Posterior vena cava (tissue), 2 donors: ENCODE measurements around the gene MBNL3. TPM values are rescaled to one million over a fixed set of nuclear protein-coding genes. Genes with fewer than 3 reads are reported as not detected.

ENCODE experiments used
- DNase-seq: peaks from one replicate; pipeline ENCODE4 v3.0.0-alpha.2; 2020; ENCODE audit warnings: low spot score
- intact Hi-C, 2 donors: fragments of 100-400 bp; cut with DNase I; formaldehyde crosslinking; loops; one replicate each; pipeline versions ENCODE4 v1.14.1 to v1.14.2; 2022 to 2023
- long read RNA-seq, 2 donors: library from polyadenylated mRNA; unstranded; transcript quantifications; one replicate each; pipeline ENCODE4 v2.0.0, GENCODE V29; 2020 to 2021
- total RNA-seq, 2 donors: library from RNA; stranded (reverse); fragmentation: NEBNext Ultra II Directional; extraction: Animal tissue kit (Norgen Biotek cat#: 25700); gene quantifications; one replicate each; pipeline ENCODE4 v1.2.1, GENCODE V29; 2021
- donor health status: DM: yes; HTN: yes; CAD: no.
- donor health status: DM: yes; HTN: yes; CAD: no.

The MBNL3 gene, protein sequence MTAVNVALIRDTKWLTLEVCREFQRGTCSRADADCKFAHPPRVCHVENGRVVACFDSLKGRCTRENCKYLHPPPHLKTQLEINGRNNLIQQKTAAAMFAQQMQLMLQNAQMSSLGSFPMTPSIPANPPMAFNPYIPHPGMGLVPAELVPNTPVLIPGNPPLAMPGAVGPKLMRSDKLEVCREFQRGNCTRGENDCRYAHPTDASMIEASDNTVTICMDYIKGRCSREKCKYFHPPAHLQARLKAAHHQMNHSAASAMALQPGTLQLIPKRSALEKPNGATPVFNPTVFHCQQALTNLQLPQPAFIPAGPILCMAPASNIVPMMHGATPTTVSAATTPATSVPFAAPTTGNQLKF
- 10 to 100 TPM in 1 of 2 donors, 1 to 10 TPM in 1; 9.4 to 15.9 TPM for total RNA-seq
- long read RNA-seq, donor 1, partial matches to known transcripts, result 0 of 4 reads
- long read RNA-seq, donor 1, other reads (novel, unspliced or antisense), result 4 of 4 reads
- long read RNA-seq, donor 2, partial matches to known transcripts, result 0 of 6 reads
- long read RNA-seq, donor 2, other reads (novel, unspliced or antisense), result 6 of 6 reads

DNA sequence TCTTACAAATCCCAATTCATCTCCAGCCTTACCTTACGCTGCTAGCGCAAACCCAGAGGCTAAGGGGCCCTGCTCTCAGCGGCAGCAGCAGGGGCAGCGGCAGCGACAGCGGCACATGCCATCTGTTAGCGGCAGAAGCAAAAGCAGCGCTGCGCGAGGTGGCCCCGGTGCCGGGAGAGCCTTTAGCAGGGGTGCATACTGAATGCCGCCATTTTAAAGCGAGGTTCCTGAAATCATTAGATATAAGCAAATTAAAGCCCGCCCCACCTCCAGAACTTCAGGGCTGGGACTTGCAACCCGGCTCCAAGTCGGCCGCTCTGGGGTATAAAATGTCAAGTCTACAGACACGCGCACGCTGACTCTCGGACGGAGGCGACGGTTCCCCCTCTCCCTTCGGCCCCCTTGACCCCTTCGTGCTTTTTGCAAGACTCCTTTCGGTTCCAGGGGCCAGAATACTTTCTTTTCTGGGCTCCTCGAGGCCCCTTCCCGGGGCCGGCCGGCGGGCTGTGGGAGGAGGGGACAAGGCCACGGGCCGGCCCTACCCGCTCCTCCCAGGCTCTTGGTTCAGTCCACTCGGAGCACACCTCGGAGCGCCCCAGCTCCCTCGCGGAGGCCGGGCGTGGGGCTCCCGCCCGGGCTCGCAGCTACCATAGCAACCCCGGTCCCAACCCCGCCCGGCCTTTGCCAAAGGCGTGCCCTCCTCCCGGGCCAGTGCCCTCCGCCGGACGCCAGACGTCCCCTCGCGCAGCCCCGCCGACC lies at the start of gene MBNL3:
MBNL3 (minus strand) TSS at position 220 of the 759 bp plus-strand sequence. CDS start 49,427 bp downstream, outside the sequence.
- intact Hi-C loops, result no loop called here
- DNase-seq, result peak; percentile 89

DNA sequence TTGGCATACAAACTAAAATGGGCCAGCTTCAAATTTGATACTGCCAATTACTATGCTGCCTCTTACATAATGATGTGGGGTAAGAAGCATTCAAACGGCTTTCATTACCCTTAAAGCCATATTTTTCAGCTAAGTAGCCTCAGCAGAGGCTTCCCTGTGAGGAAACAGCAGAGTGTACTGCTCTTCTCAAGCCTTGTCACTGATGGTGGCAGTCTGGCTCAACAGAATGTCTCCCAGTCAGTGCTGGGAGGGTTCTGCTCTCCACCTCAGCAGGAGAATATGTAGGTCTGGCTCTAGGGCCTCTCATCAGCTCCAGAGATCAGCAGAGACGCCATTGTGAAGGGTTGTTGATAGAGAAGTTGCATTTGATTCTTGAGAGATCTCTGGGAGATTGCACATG lies 44.6 kb upstream of the MBNL3 start:
- intact Hi-C loops, result no loop called here
- DNase-seq, result no peak

DNA sequence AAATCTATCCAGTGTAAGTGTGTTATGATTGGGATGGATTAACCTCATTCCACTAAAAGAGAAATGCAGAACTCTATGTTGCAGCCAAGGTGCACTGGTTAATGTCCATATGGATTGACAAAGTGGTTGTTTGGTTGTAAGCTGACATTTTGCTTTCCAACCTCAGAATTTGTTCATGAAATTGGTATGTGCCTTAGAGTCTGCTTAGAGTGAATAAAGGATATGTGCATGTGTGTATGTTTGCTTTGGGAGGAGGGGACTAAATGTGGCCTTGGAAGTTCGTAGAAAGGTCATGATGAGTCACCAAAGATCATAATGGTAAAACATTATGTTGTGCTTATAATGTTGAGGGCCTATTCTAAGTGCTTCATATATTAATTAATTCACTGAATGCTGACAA lies 44.1 kb upstream of the MBNL3 start:
- no peak for DNase-seq
- intact Hi-C loops, result no loop called here

DNA sequence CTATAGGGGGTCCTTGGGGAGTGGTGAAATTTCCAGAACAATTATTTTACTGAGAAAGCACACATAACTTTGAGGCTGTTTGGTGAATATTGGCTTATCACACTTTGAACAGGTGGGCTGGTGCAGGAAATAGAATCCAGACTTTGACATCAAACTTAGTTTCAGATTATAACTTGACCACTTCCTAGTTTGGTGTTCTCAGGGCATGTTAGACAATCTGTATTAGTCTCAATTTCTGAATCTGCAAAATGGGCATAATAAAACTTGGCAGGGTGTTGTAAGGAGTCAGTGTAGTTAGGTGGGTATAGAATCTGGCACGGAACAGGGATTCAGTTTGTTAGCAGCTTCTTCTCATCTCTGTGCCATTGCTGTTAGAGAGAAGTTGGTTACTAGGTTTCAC lies 43.3 kb upstream of the MBNL3 start:
- DNase-seq, result no peak
- intact Hi-C loops, result no loop called here

DNA sequence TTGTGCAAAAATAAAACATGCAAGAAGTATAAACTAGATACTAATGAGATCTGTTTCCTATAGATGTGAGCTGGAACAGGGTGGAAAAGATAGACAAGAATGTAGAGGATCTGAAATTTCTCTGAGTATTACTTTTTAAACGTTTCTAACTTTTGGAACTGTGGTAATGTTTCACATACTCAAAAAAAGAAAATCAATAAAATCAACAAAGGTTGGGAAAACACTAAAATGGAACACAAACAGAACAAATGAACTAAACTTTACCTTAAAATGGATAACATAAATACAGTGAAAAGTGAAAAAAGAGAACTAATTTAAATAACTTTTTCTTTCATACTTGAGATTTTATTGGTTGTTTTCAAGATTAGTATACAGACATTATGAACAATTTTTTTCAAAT lies 32.0 kb upstream of the MBNL3 start:
- no peak for DNase-seq
- intact Hi-C loops, result no loop called here

DNA sequence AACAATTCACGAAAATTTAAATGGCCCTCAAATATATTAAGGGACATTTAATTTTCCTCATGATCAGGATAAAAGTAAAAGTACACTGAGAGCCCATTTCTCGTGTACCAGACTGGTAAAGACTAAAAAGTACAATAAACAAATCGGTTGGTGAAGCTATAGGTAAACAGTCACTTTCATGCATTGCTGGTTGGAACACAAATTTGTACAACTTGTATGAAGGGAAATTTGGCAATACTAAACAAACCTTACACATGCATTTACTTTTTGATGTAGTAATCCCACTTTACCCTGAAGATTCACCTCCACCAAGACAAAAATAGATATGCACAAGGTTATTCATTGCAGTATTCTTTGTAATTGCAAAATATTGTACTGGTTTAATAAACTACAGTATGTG lies 31.4 kb upstream of the MBNL3 start:
- no peak for DNase-seq
- intact Hi-C loops, result no loop called here

DNA sequence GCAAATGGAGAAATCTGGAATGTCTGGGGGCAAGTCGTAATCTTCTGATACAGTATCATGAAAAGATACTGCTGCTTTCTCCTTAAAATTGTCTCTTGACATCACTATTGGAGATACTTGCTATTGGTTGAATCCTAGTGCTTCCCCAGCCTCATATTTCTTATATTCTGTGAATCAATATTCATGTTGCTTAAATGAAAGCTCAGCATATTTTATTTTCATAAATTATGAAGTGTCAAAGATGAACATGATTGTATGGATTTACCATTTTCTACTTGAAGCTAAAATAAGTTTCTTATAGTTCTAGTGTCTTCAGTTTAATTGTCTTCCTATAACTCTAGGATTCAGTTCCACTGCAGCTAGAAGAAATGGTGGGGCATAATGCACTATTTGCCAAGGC lies 29.6 kb upstream of the MBNL3 start:
- intact Hi-C loops, result no loop called here

DNA sequence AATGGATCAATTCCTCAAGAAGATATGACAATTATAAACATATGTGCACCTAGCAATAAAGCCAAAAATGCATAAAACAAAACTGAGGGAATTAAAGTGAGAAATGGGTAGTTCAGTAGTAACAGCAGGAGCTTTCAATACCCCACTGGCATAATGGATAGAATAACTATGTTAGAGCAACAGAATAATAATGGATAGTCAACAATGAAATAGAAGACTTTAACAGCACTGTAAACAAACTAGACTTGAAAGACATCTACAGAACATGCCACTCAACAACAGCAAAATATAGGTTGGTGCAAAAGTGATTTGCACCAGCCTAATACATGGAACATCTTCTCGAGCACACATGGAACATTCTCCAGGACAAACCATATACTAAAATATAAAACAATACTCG lies 20.0 kb upstream of the MBNL3 start:
- intact Hi-C loops, result no loop called here
- DNase-seq, result no peak

More for the DNA sequence above, 29.6 kb upstream of the MBNL3 start:
- no peak for DNase-seq

DNA sequence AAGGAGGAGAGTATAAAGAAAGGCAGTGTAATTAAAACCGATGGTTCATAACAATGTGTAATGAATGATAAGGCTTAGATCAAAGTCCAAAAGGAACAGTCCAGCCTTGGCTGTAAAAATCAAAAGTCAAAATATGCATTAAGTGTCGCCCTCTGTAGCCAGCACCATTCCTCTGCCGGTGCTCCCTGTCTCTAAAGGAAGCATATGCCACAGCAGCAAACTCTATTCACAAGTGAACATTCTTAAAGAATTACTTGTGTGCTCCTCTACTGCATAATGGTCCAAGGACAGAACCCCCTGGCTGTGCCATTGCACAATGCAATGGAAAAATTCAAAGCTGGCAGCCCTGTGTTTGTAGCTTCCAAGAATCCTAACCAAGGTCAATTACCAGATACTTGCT lies 16.3 kb upstream of the MBNL3 start:
- intact Hi-C loops, result no loop called here
- DNase-seq, result no peak

DNA sequence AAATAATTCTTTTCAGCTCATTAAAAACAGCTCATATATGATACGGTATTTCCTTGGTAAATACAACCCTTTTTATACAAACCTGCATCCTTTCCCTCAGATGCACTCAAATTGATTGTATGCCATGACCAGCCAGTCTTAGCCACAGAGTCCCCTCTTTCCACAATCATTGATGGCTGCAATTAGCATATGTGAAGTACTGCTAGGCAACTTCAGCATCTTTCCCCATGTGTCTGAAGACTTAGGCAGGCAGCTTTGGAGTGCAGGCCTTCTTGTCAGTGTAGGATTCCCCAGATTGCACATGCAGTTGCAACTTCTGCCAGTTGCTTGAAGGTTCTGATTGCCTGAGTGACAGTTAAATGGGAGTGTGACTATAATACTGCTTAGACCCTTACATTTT lies 15.6 kb upstream of the MBNL3 start:
- DNase-seq, result no peak
- intact Hi-C loops, result no loop called here

DNA sequence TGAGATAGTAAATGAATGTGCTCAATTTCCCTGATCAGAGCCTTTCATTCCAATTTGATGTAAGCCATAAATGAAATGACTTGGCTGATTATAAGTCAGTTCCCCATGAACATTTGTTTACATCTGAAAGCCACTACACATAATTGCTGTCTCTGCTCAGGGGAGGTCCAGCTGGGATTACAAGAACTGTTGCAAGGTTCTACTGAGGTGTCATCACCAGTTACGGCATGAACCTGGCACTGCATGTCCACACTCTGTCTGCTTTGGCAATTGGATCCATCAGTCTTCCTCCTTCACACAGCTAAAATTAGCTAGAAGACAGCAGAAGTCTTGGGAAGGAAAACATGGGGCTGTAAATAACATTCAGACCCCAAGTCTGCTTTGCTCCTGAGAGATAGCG lies 12.8 kb upstream of the MBNL3 start:
- DNase-seq, result no peak
- intact Hi-C loops, result no loop called here

DNA sequence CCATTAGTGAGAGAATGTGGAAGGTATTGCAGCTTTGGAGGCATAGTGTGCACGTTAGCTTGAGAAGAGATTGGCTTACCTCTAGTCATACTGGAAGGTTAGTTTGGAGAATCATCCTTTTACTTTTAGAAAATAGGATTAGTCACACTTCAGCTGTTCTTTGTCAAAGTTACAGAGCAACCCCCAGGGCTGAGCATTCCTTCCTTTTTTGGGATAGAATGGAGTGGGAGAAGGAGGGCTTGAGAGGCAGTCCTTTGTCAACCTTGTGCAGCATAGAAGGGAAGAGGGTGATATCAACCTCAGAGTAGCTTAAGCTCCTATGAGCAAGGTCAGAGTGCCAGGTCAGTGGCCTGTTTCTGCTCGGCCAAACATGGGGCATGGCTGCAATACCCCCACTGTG lies 8.6 kb upstream of the MBNL3 start:
- intact Hi-C loops, result no loop called here
- DNase-seq, result no peak

DNA sequence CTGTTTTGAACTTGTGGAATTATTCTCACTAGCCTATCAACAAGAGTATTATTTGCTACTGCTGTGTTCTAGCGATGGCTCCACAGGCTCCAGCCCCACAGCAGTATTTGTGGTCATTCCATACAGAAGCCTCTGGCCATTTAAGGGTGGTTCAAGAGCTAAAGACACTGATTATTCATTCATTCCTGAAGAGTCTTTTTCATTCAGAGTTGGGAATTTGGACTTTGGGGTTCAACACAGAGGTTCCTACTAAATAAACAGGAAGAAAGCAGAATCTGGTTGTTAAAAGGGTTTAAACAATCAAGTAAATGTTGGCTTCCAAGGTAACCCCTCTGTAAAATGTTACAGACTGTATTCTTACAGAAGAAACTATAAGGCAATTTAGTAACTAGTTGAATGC lies 4.3 kb upstream of the MBNL3 start:
- intact Hi-C loops, result no loop called here
- no peak for DNase-seq

DNA sequence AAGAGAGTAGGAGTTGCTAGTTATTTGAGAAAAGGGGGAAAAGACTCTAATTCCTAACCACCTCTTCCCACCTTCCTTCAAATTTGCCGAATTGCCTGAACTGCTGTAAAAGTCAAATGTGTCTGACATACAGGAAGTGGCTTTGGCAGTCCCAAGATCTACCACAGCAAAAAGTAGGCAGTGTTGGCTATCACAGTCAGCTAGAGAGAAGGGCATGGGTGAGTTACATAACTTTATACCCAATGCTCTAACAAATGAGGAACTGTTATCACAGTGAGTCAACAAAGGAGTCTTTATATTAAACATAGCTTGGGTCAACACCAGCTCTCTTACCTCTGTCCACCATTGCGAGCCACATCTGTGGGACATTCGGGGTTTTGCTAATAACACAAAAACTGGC lies 2.4 kb upstream of the MBNL3 start:
- DNase-seq, result no peak
- intact Hi-C loops, result no loop called here

DNA sequence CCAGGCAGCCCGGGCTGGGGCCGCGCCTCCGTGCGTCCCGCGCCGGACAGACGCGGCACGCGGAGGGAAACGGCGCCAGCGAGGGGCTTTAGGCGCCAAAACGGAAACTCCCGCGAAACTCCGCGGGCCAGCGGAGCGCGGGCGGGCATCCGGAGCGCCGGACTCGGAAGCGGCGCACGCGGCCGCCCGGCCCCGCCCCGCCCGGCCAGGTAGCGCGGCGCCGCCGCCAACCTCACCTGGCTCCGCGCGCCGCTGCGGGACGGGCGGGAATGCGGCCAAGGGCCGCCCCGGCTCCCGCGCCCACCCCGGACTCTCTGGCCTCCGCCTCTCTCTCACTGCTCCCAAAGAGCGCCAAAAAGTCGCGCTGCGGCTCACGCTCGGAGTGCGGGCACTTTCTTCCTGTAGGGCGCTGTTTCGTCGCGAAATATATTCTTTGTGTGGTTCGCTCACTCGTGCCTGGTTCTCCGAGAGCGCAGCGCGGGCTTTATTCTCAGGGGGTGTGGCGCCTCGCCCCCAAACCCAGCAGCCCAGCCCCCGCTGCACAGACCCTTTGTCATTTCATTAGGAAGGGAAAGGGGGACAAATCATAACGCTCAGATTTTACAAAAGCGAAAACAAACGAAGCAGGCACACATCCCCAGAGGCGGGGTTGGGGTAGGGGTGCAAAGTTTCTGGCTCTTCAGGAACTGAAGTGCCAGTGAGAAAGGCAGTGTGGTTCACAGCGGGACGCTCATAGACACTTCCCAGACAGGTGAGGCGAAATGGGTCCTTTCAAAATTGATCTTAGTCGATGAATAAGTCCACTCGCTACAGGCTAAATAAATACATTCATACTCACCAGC lies 961 bp upstream of the MBNL3 start:
- DNase-seq, result peak; percentile 78
- intact Hi-C loops, result no loop called here

DNA sequence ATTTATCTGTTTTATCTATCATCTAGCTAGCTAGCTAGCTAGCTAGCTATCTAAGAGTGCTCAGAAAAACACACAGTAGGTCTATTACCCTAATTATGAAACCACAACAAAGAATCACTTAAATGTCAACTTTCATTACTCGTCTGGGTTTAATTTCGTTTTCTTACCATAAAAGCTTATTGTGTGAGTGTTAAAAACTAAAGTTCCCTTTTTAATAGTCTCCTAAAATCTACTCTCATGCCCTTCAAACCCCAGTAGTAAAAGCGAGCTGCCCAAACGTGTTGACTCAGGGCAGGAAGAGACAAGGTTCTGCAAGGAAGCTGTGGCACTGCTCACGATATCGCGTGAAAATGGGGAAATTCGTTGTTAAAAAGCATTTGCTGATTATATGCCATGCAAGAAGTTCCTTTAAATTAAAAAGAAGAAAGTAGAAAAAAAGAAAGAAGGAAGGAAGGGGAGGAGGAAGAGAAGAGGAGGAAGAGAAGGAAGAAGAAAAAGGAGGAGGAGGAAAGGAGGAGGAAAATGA lies 595 bp downstream of the MBNL3 start:
- no peak for DNase-seq
- intact Hi-C loops, result no loop called here

DNA sequence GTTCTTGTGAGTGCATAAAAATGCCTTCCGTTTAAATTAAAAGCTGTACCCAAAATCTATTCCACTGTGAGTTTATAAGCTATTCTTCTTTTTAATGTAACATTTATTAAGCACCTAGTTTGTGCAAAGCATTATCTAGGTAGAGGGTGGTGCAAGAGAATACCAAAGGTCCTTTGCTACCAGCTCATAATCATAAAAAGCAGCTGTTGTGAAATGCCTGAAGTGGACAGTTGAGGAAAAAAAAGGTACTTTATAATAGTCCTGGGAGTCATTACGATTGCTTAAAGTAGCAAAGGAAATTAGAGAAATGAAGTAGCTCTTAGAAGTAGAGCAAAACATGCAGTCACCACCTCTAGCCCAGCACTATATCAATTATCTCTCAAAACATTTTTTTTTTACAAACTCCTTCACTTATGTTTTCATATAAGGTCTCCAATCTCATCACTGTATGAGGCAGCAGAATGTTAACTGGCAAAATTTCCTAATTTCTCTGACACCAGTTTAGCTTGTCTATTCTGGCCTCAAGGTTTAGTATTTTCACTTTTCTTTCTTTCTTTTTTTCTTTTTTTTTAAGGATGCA lies 2.1 kb downstream of the MBNL3 start:
- no peak for DNase-seq
- intact Hi-C loops, result no loop called here

DNA sequence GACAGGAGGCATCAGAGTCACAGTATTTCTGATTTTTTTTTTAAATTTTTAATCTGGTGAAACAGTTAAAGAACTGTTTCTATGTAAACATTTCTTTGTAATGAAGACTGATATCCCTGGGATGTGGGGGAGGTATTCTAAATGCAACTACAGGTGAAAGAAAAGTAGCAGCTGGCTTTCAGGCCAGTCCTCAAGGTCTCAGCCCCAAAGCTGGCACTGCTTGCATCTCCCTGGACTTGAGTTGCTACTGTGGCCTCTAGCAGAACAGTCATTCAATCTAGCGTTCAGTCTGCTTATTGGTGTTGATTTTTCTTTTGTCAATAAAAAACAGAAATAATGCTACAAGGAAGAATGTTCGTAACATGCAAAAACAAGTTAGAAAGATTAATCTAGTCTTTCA lies 4.9 kb downstream of the MBNL3 start:
- no peak for DNase-seq
- intact Hi-C loops, result no loop called here

DNA sequence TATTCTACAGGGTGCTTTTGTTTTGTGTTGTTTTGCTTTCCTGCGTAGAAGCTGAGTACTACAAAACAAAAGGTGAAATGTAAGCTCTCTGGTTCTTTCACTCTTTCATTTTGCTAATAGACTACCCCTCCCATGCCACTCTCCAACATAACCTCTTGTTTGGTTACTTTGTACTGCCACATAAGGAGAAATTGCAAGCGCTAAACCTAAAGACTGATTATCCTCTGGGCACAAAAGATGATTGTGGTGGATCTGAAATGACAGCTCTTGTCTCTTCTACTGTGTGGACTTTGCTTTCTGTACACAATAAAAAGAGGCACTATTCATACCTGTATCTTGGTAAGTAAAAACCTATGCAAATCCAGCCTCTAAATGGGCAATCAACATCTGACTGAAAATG lies 5.3 kb downstream of the MBNL3 start:
- no peak for DNase-seq
- intact Hi-C loops, result no loop called here
